Thyroid gland (tissue), 4 donors: ENCODE measurements around the gene CST9L.

ENCODE experiments used
- CTCF ChIP-seq, 6 experiments: fragments of 200-600 bp in 3 of 6; fragments of 450-650 bp in 3 of 6; sonication (generic) in 3 of 6; IDR thresholded peaks; one replicate each; pipeline ENCODE4 v1.5.1; 2016 to 2019; ENCODE audit warnings: antibody characterized with exemption in 6 of 6, mild to moderate bottlenecking in 2 of 6, inconsistent platforms in 1 of 6, moderate library complexity in 1 of 6
- POLR2A ChIP-seq, 2 donors: fragments of 450-650 bp; IDR thresholded peaks; one replicate each; pipeline ENCODE4 v1.6.1; 2017; ENCODE audit warnings: antibody characterized with exemption in 2 of 2, mild to moderate bottlenecking in 2 of 2, moderate library complexity in 1 of 2

DNA sequence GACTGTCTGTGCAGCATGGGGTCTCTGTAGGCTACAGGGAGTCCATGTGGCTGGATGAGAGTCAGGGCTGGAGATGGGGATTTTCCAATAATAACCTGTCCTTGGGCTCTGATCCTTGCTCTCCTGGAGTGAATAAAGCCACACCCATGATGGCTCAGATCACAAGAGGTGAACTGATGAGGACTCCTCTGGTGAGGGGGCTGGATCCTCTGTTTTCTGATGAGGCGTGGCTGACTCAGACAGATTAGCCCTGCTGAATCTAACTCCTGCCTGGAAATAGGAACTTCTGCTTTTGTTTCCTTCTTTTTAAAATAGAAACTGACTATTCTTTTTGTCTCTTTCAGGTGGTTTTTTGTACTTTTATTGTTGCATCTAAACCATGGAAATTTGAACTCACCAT, 27.0 kb downstream of the CST9L start:
- TF ChIP-seq CTCF (IDR thresholded peaks at IDR 0.05) (no peak), POLR2A (IDR thresholded peaks at IDR 0.05) (no peak)
